Lower leg skin (tissue), 4 donors: ENCODE measurements around the gene PLA2G2F. TPM values are rescaled to one million over a fixed set of nuclear protein-coding genes. Genes with fewer than 3 reads are reported as not detected.

Source experiments
- DNase-seq, 2 donors: peaks; one replicate each; pipeline ENCODE4 v3.0.0-alpha.2; 2019; ENCODE audit warnings: low spot score in 2 of 2
- H3K4me3 ChIP-seq: fragments of 200-600 bp; sonication (generic); 2 replicates; pipeline ENCODE4 v1.5.1; 2017; ENCODE audit warnings: mild to moderate bottlenecking, low read depth; ENCODE audit not compliant: poor library complexity, severe bottlenecking
- CTCF ChIP-seq, 3 donors: fragments of 450-650 bp; IDR thresholded peaks; one replicate each; pipeline ENCODE4 v1.5.1; 2016; ENCODE audit warnings: antibody characterized with exemption in 3 of 3, mild to moderate bottlenecking in 3 of 3, moderate library complexity in 2 of 3
- POLR2A ChIP-seq, 2 donors: fragments of 450-650 bp; IDR thresholded peaks; one replicate each; pipeline ENCODE4 v1.6.1; 2016 to 2017; ENCODE audit warnings: antibody characterized with exemption in 2 of 2, mild to moderate bottlenecking in 1 of 2, moderate library complexity in 1 of 2
- WGBS, 2 donors: methylation state at CpG; one replicate each; pipeline ENCODE4 v1.1.5; 2018; 5-methylcytosine and 5-hydroxymethylcytosine counted together
- intact Hi-C: fragments of 100-400 bp; cut with DNase I; formaldehyde crosslinking; loops from one replicate; pipeline ENCODE4 v1.15.0; 2023; ENCODE audit warnings: low total_unique reads
- total RNA-seq, 4 donors: library from RNA; depleted of rRNA; stranded (reverse); fragments of >200 nt; gene quantifications; one replicate each; pipeline ENCODE4 v1.1.0, GENCODE V29; 2016

PLA2G2F gene
- total RNA-seq = 10 to 100 TPM; 19.9 to 29.0 (median 24.6) TPM

- no peak within 1 kb of the TSS for H3K4me3 ChIP-seq
- WGBS, 2 donors = 89 to 90% methylated on average over 9 of the region's 9 CpGs
- DNase-seq = no peak
- intact Hi-C loops = no loop called here
- no peak for TF ChIP-seq CTCF (IDR thresholded peaks at IDR 0.05)
- no peak for TF ChIP-seq POLR2A (IDR thresholded peaks at IDR 0.05)
These were observed at the start of gene PLA2G2F for GRCh38 chr1:20138961-20139550. TSS of gene PLA2G2F (plus strand) at chr1:20139323. CDS start at chr1:20139428, 105 bp downstream.

GRCh38 chr1:20089328-20090077, 49.6 kb upstream of the PLA2G2F start:
- no peak for DNase-seq
- 86 to 87% methylated on average over 19 of the region's 19 CpGs for WGBS, 2 donors
- H3K4me3 ChIP-seq = no peak overlapping the region
- TF ChIP-seq CTCF (IDR thresholded peaks at IDR 0.05) = no peak
- intact Hi-C loops = no loop called here

- DNase-seq = no peak
- H3K4me3 ChIP-seq = no peak overlapping the region
- 83% methylated on average over 3 of the region's 3 CpGs for WGBS, 2 donors
- TF ChIP-seq CTCF (IDR thresholded peaks at IDR 0.05) (no peak), POLR2A (IDR thresholded peaks at IDR 0.05) (no peak)
- intact Hi-C loops = no loop called here
These were observed 49.0 kb upstream of the PLA2G2F start for GRCh38 chr1:20090119-20090518.

GRCh38 chr1:20090641-20091040, 48.5 kb upstream of the PLA2G2F start:
- WGBS, 2 donors = 75 to 78% methylated on average over 6 of the region's 6 CpGs
- intact Hi-C loops = no loop called here
- H3K4me3 ChIP-seq = no peak overlapping the region
- DNase-seq = no peak
- no peak for TF ChIP-seq CTCF (IDR thresholded peaks at IDR 0.05)
- TF ChIP-seq POLR2A (IDR thresholded peaks at IDR 0.05) = no peak

GRCh38 chr1:20093303-20093702, 45.8 kb upstream of the PLA2G2F start:
- H3K4me3 ChIP-seq = no peak overlapping the region
- TF ChIP-seq CTCF (IDR thresholded peaks at IDR 0.05) (no peak), POLR2A (IDR thresholded peaks at IDR 0.05) (no peak)
- WGBS, 2 donors = 78 to 86% methylated on average over 5 of the region's 5 CpGs
- no peak for DNase-seq
- intact Hi-C loops = no loop called here
